ENCODE results near the gene KCNMB1. TPM values are rescaled to one million over a fixed set of nuclear protein-coding genes. Genes with fewer than 3 reads are reported as not detected.

Gene KCNMB1
- total and polyA plus RNA-seq, 2 donors from 2014 or later = 2.1 to 4.5 TPM

DNA sequence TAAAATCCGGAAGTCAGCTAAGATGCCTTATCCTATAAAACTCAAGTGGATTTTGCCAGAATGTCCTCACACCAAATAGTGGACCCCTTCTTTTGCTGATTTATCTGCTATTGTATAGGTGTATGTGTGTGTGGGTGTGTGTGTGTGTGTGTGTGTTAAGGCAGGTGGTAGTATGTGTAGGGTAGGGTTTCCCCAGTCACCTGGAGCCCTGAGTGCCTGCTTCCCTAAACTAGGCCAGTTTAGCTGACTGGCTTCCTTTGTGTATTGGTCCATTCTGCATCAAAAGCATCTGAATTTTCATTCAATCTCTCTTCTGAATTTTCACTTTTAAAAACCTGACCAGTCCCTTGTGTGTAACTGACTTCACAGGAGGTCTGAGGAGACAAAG, 49.4 kb downstream of the KCNMB1 start:
- no peak for DNase-seq
- Histone ChIP-seq H3K4me1 (ENCODE audit: control insufficient read depth in 2 of 3, insufficient read depth in 2 of 3, low read depth in 1 of 3, low read length in 3 of 3) (no peaks in the 10 kb centered on the region), H3K4me3 (ENCODE audit: low read length in 3 of 3) (no peak overlapping the region), H3K27ac (ENCODE audit: low read depth in 2 of 2, low read length in 2 of 2) (no peak overlapping the region), H3K27me3 (ENCODE audit: control insufficient read depth, insufficient read depth, low read length) (no peaks in the 10 kb centered on the region), H3K36me3 (ENCODE audit: control insufficient read depth in 2 of 3, insufficient read depth in 3 of 3, low read length in 3 of 3) (no peaks in the 10 kb centered on the region), H3K9ac (ENCODE audit: low read length in 3 of 3) (no peak overlapping the region), H3K9me3 (ENCODE audit: control insufficient read depth in 2 of 3, insufficient read depth in 1 of 3, low read length in 3 of 3) (no peaks in the 10 kb centered on the region)
- intact Hi-C loops (cut with DNase I) = no loop called here
- TF ChIP-seq, protein P1, sequence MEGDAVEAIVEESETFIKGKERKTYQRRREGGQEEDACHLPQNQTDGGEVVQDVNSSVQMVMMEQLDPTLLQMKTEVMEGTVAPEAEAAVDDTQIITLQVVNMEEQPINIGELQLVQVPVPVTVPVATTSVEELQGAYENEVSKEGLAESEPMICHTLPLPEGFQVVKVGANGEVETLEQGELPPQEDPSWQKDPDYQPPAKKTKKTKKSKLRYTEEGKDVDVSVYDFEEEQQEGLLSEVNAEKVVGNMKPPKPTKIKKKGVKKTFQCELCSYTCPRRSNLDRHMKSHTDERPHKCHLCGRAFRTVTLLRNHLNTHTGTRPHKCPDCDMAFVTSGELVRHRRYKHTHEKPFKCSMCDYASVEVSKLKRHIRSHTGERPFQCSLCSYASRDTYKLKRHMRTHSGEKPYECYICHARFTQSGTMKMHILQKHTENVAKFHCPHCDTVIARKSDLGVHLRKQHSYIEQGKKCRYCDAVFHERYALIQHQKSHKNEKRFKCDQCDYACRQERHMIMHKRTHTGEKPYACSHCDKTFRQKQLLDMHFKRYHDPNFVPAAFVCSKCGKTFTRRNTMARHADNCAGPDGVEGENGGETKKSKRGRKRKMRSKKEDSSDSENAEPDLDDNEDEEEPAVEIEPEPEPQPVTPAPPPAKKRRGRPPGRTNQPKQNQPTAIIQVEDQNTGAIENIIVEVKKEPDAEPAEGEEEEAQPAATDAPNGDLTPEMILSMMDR (IDR thresholded peaks at IDR 0.05; ENCODE audit: borderline replicate concordance, extremely low read depth, insufficient read depth) = no peak
- FAIRE-seq = no peak

DNA sequence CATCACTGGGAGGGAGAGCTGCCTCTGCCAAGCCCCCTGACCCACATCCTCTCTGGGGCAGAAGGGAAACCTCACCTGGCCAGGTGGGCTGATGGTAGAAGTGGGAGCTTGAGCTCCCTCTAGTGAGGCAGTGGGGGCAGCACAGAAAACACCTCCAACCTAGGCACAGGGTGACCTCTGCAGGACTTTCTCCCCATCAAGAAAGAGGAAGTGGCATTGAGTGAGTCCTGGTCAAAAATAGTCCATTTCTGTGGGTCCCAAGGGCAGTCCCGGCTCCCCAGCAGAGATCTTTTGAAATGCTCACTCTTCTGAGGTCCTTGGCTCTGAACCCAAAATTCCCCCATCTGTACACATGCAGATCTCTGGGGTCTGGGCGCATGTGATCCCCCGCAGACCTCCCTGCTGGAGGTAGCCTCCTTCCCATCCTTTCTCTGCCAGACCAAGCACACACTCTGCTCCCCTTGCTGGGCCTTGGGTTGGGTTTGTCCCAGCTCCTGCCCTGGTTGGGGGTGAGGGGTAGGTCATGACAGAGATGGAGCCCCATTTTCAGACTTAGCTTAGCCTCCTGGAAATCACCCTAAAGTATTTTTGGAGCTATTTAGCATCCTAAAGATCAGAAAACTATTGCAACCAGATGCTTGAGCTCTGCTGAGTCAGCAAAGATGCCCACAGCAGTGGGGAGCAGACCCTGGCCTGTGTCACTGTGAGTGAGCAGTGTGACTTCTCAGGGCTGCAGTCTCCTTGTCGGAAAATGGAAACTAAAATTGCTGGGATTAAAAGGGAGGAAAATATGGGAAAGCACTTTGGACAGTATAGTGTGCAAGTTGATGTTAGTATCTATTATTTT, 50.0 kb downstream of the KCNMB1 start:
- DNase-seq (no peak), FAIRE-seq (no peak)
- intact Hi-C loops (cut with DNase I) = no loop called here
- TF ChIP-seq, protein P1 (IDR thresholded peaks at IDR 0.05; ENCODE audit: borderline replicate concordance, extremely low read depth, insufficient read depth) = peak; percentile 22
- no peaks in the 10 kb centered on the region for H3K27me3 ChIP-seq (ENCODE audit: control insufficient read depth, insufficient read depth, low read length)
- H3K4me1 ChIP-seq (ENCODE audit: control insufficient read depth in 2 of 3, insufficient read depth in 2 of 3, low read depth in 1 of 3, low read length in 3 of 3) = no peaks in the 10 kb centered on the region
- no peak overlapping the region for H3K27ac ChIP-seq (ENCODE audit: low read depth in 2 of 2, low read length in 2 of 2)
- H3K9ac ChIP-seq (ENCODE audit: low read length in 3 of 3) = no peak overlapping the region
- H3K9me3 ChIP-seq (ENCODE audit: control insufficient read depth in 2 of 3, insufficient read depth in 1 of 3, low read length in 3 of 3) = no peaks in the 10 kb centered on the region
- no peaks in the 10 kb centered on the region for H3K36me3 ChIP-seq (ENCODE audit: control insufficient read depth in 2 of 3, insufficient read depth in 3 of 3, low read length in 3 of 3)
- no peak overlapping the region for H3K4me3 ChIP-seq (ENCODE audit: low read length in 3 of 3)

DNA sequence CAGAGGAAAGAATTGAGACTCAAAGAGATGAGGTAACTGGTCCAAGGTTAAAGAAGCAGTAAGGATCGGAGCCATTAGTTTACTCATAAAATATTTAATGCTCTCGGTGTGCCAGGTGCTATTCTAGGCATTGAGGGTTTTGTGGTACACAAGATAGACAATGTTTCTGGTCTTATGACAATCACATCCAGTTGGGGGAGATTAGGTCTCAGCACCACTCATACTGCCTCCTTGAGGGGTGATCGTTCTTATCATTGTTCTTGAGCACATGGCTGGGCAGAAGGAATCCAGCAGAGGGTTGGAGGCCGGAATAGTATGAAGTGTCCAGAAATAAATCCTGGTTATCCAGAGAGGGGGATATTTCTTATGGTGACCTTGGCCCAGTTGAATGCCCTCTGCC, 50.9 kb downstream of the KCNMB1 start:
- Histone ChIP-seq H3K4me3 (ENCODE audit: low read length in 3 of 3) (no peak overlapping the region), H3K9ac (ENCODE audit: low read length in 3 of 3) (no peak overlapping the region), H3K36me3 (ENCODE audit: control insufficient read depth in 2 of 3, insufficient read depth in 3 of 3, low read length in 3 of 3) (no peaks in the 10 kb centered on the region), H3K4me1 (ENCODE audit: control insufficient read depth in 2 of 3, insufficient read depth in 2 of 3, low read depth in 1 of 3, low read length in 3 of 3) (no peaks in the 10 kb centered on the region), H3K27me3 (ENCODE audit: control insufficient read depth, insufficient read depth, low read length) (no peaks in the 10 kb centered on the region), H3K27ac (ENCODE audit: low read depth in 2 of 2, low read length in 2 of 2) (no peak overlapping the region), H3K9me3 (ENCODE audit: control insufficient read depth in 2 of 3, insufficient read depth in 1 of 3, low read length in 3 of 3) (no peaks in the 10 kb centered on the region)
- FAIRE-seq (no peak), DNase-seq (no peak)
- TF ChIP-seq, protein P1 (IDR thresholded peaks at IDR 0.05; ENCODE audit: borderline replicate concordance, extremely low read depth, insufficient read depth) = no peak
- intact Hi-C loops (cut with DNase I) = no loop called here

Measured in kidney (tissue), 14 donors.